Tibial artery (tissue), 4 donors: ENCODE data around the gene IL17REL.

Source experiments
- DNase-seq, 2 donors: peaks; one replicate each; pipeline ENCODE4 v3.0.0-alpha.2; 2019
- H3K27ac ChIP-seq, 2 donors: fragments of 200-600 bp; sonication (generic) in 1 of 2; 1 replicate in 1 of 2; 2 replicates in 1 of 2; pipeline ENCODE4 v1.5.1; 2018 to 2019; ENCODE audit warnings: mild to moderate bottlenecking in 1 of 2
- H3K27me3 ChIP-seq, 2 donors: fragments of 200-600 bp; sonication (generic) in 1 of 2; one replicate each; pipeline versions ENCODE4 v1.5.1 to v1.6.0; 2016 to 2019
- H3K36me3 ChIP-seq, 3 donors: fragments of 200-600 bp; sonication (generic) in 2 of 3; one replicate each; pipeline ENCODE4 v1.5.1; 2016 to 2019; ENCODE audit warnings: mild to moderate bottlenecking in 2 of 3
- H3K4me1 ChIP-seq, 4 donors: fragments of 200-600 bp; sonication (generic) in 2 of 4; 1 replicate in 3 of 4; 2 replicates in 1 of 4; pipeline ENCODE4 v1.5.1; 2016 to 2019
- H3K4me3 ChIP-seq, 2 donors: fragments of 200-600 bp; sonication (generic) in 1 of 2; 1 replicate in 1 of 2; 2 replicates in 1 of 2; pipeline ENCODE4 v1.5.1; 2018 to 2019; ENCODE audit warnings: mild to moderate bottlenecking in 2 of 2
- H3K9me3 ChIP-seq, 3 donors: fragments of 200-600 bp; sonication (generic) in 1 of 3; one replicate each; pipeline ENCODE4 v1.5.1; 2016 to 2019
- CTCF ChIP-seq, 2 experiments: fragments of 200-600 bp in 1 of 2; fragments of 450-650 bp in 1 of 2; IDR thresholded peaks; one replicate each; pipeline ENCODE4 v1.5.1; 2017 to 2019; ENCODE audit warnings: antibody characterized with exemption in 2 of 2, mild to moderate bottlenecking in 1 of 2, moderate library complexity in 1 of 2
- intact Hi-C: fragments of 100-400 bp; cut with DNase I; formaldehyde crosslinking; loops from one replicate; pipeline ENCODE4 v1.15.0; 2023; ENCODE audit warnings: low total_unique reads

Gene IL17REL

GRCh38 chr22:50015451-50016307, 3.1 kb upstream of the IL17REL start:
- TF ChIP-seq CTCF (IDR thresholded peaks at IDR 0.05) = no peak
- Histone ChIP-seq H3K27me3 (peaks cover 4 to 72% of the 10 kb centered on the region in 2 donors), H3K4me1 (peaks cover 0 to 14% (median 2%) of the 10 kb centered on the region in 4 donors), H3K4me3 (no peak overlapping the region), H3K36me3 (no peaks in the 10 kb centered on the region), H3K27ac (no peak overlapping the region), H3K9me3 (no peaks in the 10 kb centered on the region)
- intact Hi-C loops = no loop called here
- DNase-seq = peak in 1 of 2 donors; percentile 57

GRCh38 chr22:50014655-50015401, 2.3 kb upstream of the IL17REL start:
- Histone ChIP-seq H3K9me3 (no peaks in the 10 kb centered on the region), H3K36me3 (no peaks in the 10 kb centered on the region), H3K27me3 (peaks cover 4 to 81% of the 10 kb centered on the region in 2 donors), H3K4me3 (no peak overlapping the region), H3K27ac (no peak overlapping the region), H3K4me1 (peaks cover 0 to 19% (median 3%) of the 10 kb centered on the region in 4 donors)
- no peak for TF ChIP-seq CTCF (IDR thresholded peaks at IDR 0.05)
- intact Hi-C loops = no loop called here
- DNase-seq = peak in 1 of 2 donors; percentile 13

GRCh38 chr22:50014053-50014501, 1.5 kb upstream of the IL17REL start:
- no peaks in the 10 kb centered on the region for H3K9me3 ChIP-seq
- intact Hi-C loops = no loop called here
- H3K4me3 ChIP-seq = no peak overlapping the region
- H3K27me3 ChIP-seq = peaks cover 4 to 88% of the 10 kb centered on the region in 2 donors
- no peak overlapping the region for H3K27ac ChIP-seq
- no peak for TF ChIP-seq CTCF (IDR thresholded peaks at IDR 0.05)
- peaks cover 0 to 19% (median 3%) of the 10 kb centered on the region in 4 donors for H3K4me1 ChIP-seq
- H3K36me3 ChIP-seq = no peaks in the 10 kb centered on the region
- DNase-seq = no peak

GRCh38 chr22:50011447-50012210, 936 bp downstream of the IL17REL start:
- intact Hi-C loops = no loop called here
- H3K9me3 ChIP-seq = no peaks in the 10 kb centered on the region
- peaks cover 4 to 85% of the 10 kb centered on the region in 2 donors for H3K27me3 ChIP-seq
- H3K36me3 ChIP-seq = no peaks in the 10 kb centered on the region
- H3K27ac ChIP-seq = no peak overlapping the region
- no peak for DNase-seq
- TF ChIP-seq CTCF (IDR thresholded peaks at IDR 0.05) = no peak
- H3K4me1 ChIP-seq = peaks cover 0 to 19% (median 3%) of the 10 kb centered on the region in 4 donors
- H3K4me3 ChIP-seq = no peak overlapping the region

- H3K27me3 ChIP-seq = peaks cover 4 to 77% of the 10 kb centered on the region in 2 donors
- H3K4me3 ChIP-seq = no peak overlapping the region
- H3K9me3 ChIP-seq = no peaks in the 10 kb centered on the region
- H3K4me1 ChIP-seq = peaks cover 0 to 19% (median 3%) of the 10 kb centered on the region in 4 donors
- no peaks in the 10 kb centered on the region for H3K36me3 ChIP-seq
- H3K27ac ChIP-seq = no peak overlapping the region
- intact Hi-C loops = no loop called here
- no peak for DNase-seq
- no peak for TF ChIP-seq CTCF (IDR thresholded peaks at IDR 0.05)
These were observed 1.7 kb downstream of the IL17REL start for GRCh38 chr22:50010676-50011446.
